H1 (cell line): Measurements from ENCODE around the gene NDUFB5. TPM values are rescaled to one million over a fixed set of nuclear protein-coding genes. Genes with fewer than 3 reads are reported as not detected.

Experiments
- CTCF ChIA-PET: fragments of 300-600 bp; sonication (Branson Sonifier 250); formaldehyde crosslinking; loops from one replicate; lab custom pipeline; 2021; ENCODE audit not compliant: partially characterized antibody; lab: Charles Lee
- POLR2A ChIA-PET: fragments of 300-600 bp; sonication (Branson Sonifier 250); formaldehyde crosslinking; loops from one replicate; lab custom pipeline; 2021; ENCODE audit warnings: inconsistent platforms; ENCODE audit not compliant: partially characterized antibody; lab: Charles Lee
- DNase-seq, 2 experiments: peaks; one replicate each; pipeline versions ENCODE4 v3.0.0 to v3.0.0-alpha.2; 2010 to 2022; ENCODE audit warnings: low spot score in 2 of 2, low read depth in 1 of 2, mixed read lengths in 1 of 2
- FAIRE-seq: peaks from 2 replicates; lab custom pipeline; 2011; peaks lifted over from hg19 to GRCh38; lab: Jason Lieb, UNC
- H2AFZ ChIP-seq: 2 replicates; pipeline ENCODE4 v1.8.1; 2012; ENCODE audit warnings: low read length, inconsistent platforms
- H2AK5ac ChIP-seq: 2 replicates; pipeline ENCODE4 v1.6.1; 2013; ENCODE audit warnings: low read depth, low read length
- H2BK120ac ChIP-seq: replicated peaks from 2 replicates; pipeline ENCODE3; 2013; ENCODE audit warnings: low read depth, low read length, inconsistent platforms
- H2BK12ac ChIP-seq: 2 replicates; pipeline ENCODE4 v1.6.1; 2013; ENCODE audit warnings: low read depth, low read length
- H2BK15ac ChIP-seq: 2 replicates; pipeline ENCODE4 v1.6.1; 2013; ENCODE audit warnings: low read length
- H2BK20ac ChIP-seq: 2 replicates; pipeline ENCODE4 v1.6.1; 2013; ENCODE audit warnings: low read length
- H2BK5ac ChIP-seq: 2 replicates; pipeline ENCODE4 v1.6.1; 2013; ENCODE audit warnings: low read depth, low read length
- H3K14ac ChIP-seq: 2 replicates; pipeline ENCODE4 v1.6.1; 2013; ENCODE audit warnings: inconsistent platforms; ENCODE audit not compliant: insufficient read length
- H3K18ac ChIP-seq: 2 replicates; pipeline ENCODE4 v1.6.1; 2013; ENCODE audit warnings: low read length; ENCODE audit errors: extremely low read depth
- H3K23ac ChIP-seq: 2 replicates; pipeline ENCODE4 v1.6.1; 2013; ENCODE audit warnings: inconsistent platforms; ENCODE audit not compliant: insufficient read length
- H3K23me2 ChIP-seq: 2 replicates; pipeline ENCODE4 v1.6.1; 2013; ENCODE audit warnings: low read depth, low read length
- H3K27ac ChIP-seq: 2 replicates; pipeline ENCODE4 v1.6.1; 2011; ENCODE audit warnings: low read depth, low read length, inconsistent platforms
- H3K27me3 ChIP-seq, 4 experiments: replicated peaks in 1 of 4; 1 replicate in 1 of 4; 2 replicates in 3 of 4; pipeline versions ENCODE4 v1.6.1 to v1.8.1; 2011 to 2013; ENCODE audit warnings: low read length in 3 of 4, mild to moderate bottlenecking in 3 of 4, inconsistent platforms in 2 of 4, mixed read lengths in 2 of 4, moderate library complexity in 1 of 4; ENCODE audit not compliant: control insufficient read depth in 3 of 4, insufficient read depth in 3 of 4; ENCODE audit errors: extremely low read depth in 1 of 4
- H3K36me3 ChIP-seq, 4 experiments: 2 replicates each; pipeline versions ENCODE4 v1.6.1 to v1.8.1; 2011 to 2013; ENCODE audit warnings: mild to moderate bottlenecking in 4 of 4, low read length in 3 of 4, moderate library complexity in 2 of 4, control low read depth in 1 of 4, inconsistent platforms in 1 of 4; ENCODE audit not compliant: insufficient read depth in 4 of 4, control insufficient read depth in 2 of 4
- H3K4ac ChIP-seq: replicated peaks from 2 replicates; pipeline ENCODE3; 2013; ENCODE audit warnings: low read length, low read depth, mixed read lengths, inconsistent platforms; ENCODE audit not compliant: insufficient read length
- H3K4me1 ChIP-seq, 4 experiments: replicated peaks in 1 of 4; 1 replicate in 1 of 4; 2 replicates in 3 of 4; pipeline versions ENCODE4 v1.6.1 to v1.8.1; 2011 to 2013; ENCODE audit warnings: low read length in 3 of 4, inconsistent platforms in 2 of 4, mixed read lengths in 1 of 4; ENCODE audit not compliant: insufficient read depth in 4 of 4, control insufficient read depth in 3 of 4
- H3K4me2 ChIP-seq, 2 experiments: 2 replicates each; pipeline versions ENCODE4 v1.6.1 to v1.8.1; 2011 to 2013; ENCODE audit warnings: low read depth in 2 of 2, low read length in 2 of 2, control low read depth in 1 of 2, inconsistent platforms in 1 of 2, mild to moderate bottlenecking in 1 of 2; ENCODE audit not compliant: insufficient read depth in 1 of 2
- H3K4me3 ChIP-seq, 4 experiments: fragments of 200-600, 300-600 bp in 1 of 4; sonication (generic), shearing (Covaris generic), sonication (Bioruptor Twin) in 1 of 4; 2 replicates each; pipeline versions ENCODE4 v1.5.1 to v1.8.1; 2011 to 2016; ENCODE audit warnings: low read length in 4 of 4, low read depth in 3 of 4, control low read depth in 2 of 4, inconsistent platforms in 2 of 4, mild to moderate bottlenecking in 2 of 4, mixed read lengths in 1 of 4, moderate library complexity in 1 of 4; ENCODE audit not compliant: insufficient read depth in 2 of 4; ENCODE audit errors: extremely low read depth in 1 of 4
- H3K56ac ChIP-seq: replicated peaks from 2 replicates; pipeline ENCODE3; 2013; ENCODE audit warnings: low read depth, mild to moderate bottlenecking, mixed read lengths, low read length, inconsistent platforms; ENCODE audit not compliant: insufficient read length
- H3K79me1 ChIP-seq: 2 replicates; pipeline ENCODE4 v1.6.1; 2013; ENCODE audit warnings: low read depth, low read length, control low read depth
- H3K79me2 ChIP-seq, 2 experiments: 2 replicates each; pipeline versions ENCODE4 v1.6.1 to v1.8.1; 2012 to 2013; ENCODE audit warnings: low read length in 2 of 2, mild to moderate bottlenecking in 2 of 2, inconsistent platforms in 1 of 2; ENCODE audit not compliant: insufficient read depth in 2 of 2, control insufficient read depth in 1 of 2
- H3K9ac ChIP-seq, 4 experiments: replicated peaks in 1 of 4; 1 replicate in 1 of 4; 2 replicates in 3 of 4; pipeline versions ENCODE4 v1.6.1 to v1.8.1; 2011 to 2013; ENCODE audit warnings: low read depth in 3 of 4, low read length in 3 of 4, control low read depth in 2 of 4, mild to moderate bottlenecking in 2 of 4, moderate library complexity in 2 of 4, inconsistent platforms in 1 of 4; ENCODE audit errors: extremely low read depth in 1 of 4
- H3K9me3 ChIP-seq, 2 experiments: 2 replicates each; pipeline versions ENCODE4 v1.6.1 to v1.8.1; 2012 to 2013; ENCODE audit warnings: mild to moderate bottlenecking in 2 of 2, moderate library complexity in 2 of 2, control low read depth in 1 of 2, inconsistent platforms in 1 of 2, low read depth in 1 of 2, low read length in 1 of 2, mixed read lengths in 1 of 2; ENCODE audit not compliant: insufficient read depth in 2 of 2
- H4K20me1 ChIP-seq, 2 experiments: replicated peaks in 1 of 2; 2 replicates each; pipeline versions ENCODE3 to v1.8.1; 2011 to 2013; ENCODE audit warnings: inconsistent platforms in 2 of 2, low read length in 2 of 2, mild to moderate bottlenecking in 1 of 2; ENCODE audit not compliant: insufficient read depth in 2 of 2, control insufficient read depth in 1 of 2
- H4K5ac ChIP-seq: 2 replicates; pipeline ENCODE4 v1.6.1; 2013; ENCODE audit warnings: low read length, low read depth, mixed read lengths, inconsistent platforms; ENCODE audit not compliant: insufficient read length
- H4K8ac ChIP-seq: 2 replicates; pipeline ENCODE4 v1.8.0; 2013; ENCODE audit warnings: mild to moderate bottlenecking, moderate library complexity, low read length, inconsistent platforms; ENCODE audit not compliant: insufficient read depth; ENCODE audit errors: extremely low read depth
- H4K91ac ChIP-seq: replicated peaks from 2 replicates; pipeline ENCODE3; 2013; ENCODE audit warnings: low read length, mixed read lengths, inconsistent platforms; ENCODE audit not compliant: insufficient read length
- BCL11A ChIP-seq, 2 experiments: IDR thresholded peaks; one replicate each; pipeline ENCODE4 v1.6.1; 2011; ENCODE audit warnings: low read depth in 2 of 2, low read length in 2 of 2, mild to moderate bottlenecking in 2 of 2
- BRCA1 ChIP-seq: IDR thresholded peaks from 2 replicates; pipeline ENCODE4 v1.6.1; 2012; ENCODE audit warnings: low read depth, low read length, improper control_type of control experiment
- E2F6 ChIP-seq: IDR thresholded peaks from 2 replicates; pipeline ENCODE4 v1.6.1; 2012; ENCODE audit warnings: inconsistent platforms
- HDAC2 ChIP-seq, 2 experiments: fragments of 300-600 bp in 1 of 2; sonication (generic) in 1 of 2; IDR thresholded peaks; 2 replicates each; pipeline ENCODE4 v1.6.1; 2011 to 2012; ENCODE audit warnings: low read depth in 2 of 2, low read length in 2 of 2, mild to moderate bottlenecking in 2 of 2, moderate library complexity in 2 of 2, borderline replicate concordance in 1 of 2, inconsistent platforms in 1 of 2
- NRF1 ChIP-seq: IDR thresholded peaks from 2 replicates; pipeline ENCODE4 v1.6.1; 2011; ENCODE audit warnings: mild to moderate bottlenecking, low read depth, low read length, improper control_type of control experiment
- PHF8 ChIP-seq: fragments of 200-600 bp; sonication (generic); conservative IDR thresholded peaks from 2 replicates; pipeline ENCODE4 v1.7.1; 2012; ENCODE audit warnings: low read depth, mild to moderate bottlenecking, inconsistent platforms, low read length, moderate library complexity
- POLR2AphosphoS5 ChIP-seq: IDR thresholded peaks from 2 replicates; pipeline ENCODE4 v1.6.1; 2011; ENCODE audit warnings: low read depth, low read length
- SAP30 ChIP-seq: fragments of 300-600 bp; sonication (generic); IDR thresholded peaks from 2 replicates; pipeline ENCODE4 v1.7.1; 2012; ENCODE audit warnings: low read length, moderate library complexity, mild to moderate bottlenecking, inconsistent platforms; ENCODE audit not compliant: insufficient read depth, insufficient replicate concordance
- SP2 ChIP-seq: IDR thresholded peaks from 2 replicates; pipeline ENCODE4 v1.6.1; 2012; ENCODE audit warnings: mild to moderate bottlenecking, low read length, inconsistent platforms
- SP4 ChIP-seq: IDR thresholded peaks from 2 replicates; pipeline ENCODE4 v1.6.1; 2012; ENCODE audit warnings: low read length, inconsistent platforms
- ZNF274 ChIP-seq: IDR thresholded peaks from 2 replicates; pipeline ENCODE4 v1.7.0; 2012; ENCODE audit warnings: low read length, borderline replicate concordance; ENCODE audit errors: extremely low read depth
- WGBS, 2 experiments: shearing (Covaris generic) in 1 of 2; methylation state at CpG; one replicate each; pipeline versions ENCODE4 v1.1.6 to v1.1.7; 2013 to 2015; ENCODE audit warnings: low lambda C conversion rate in 2 of 2, mixed read lengths in 2 of 2, inconsistent platforms in 1 of 2, low coverage in 1 of 2, missing lambda C conversion rate in 1 of 2; ENCODE audit not compliant: insufficient replicate concordance in 2 of 2, insufficient coverage in 1 of 2, insufficient read length in 1 of 2; ENCODE audit errors: extremely low coverage in 1 of 2, missing lambda C conversion rate in 1 of 2; 5-methylcytosine and 5-hydroxymethylcytosine counted together
- polyA plus RNA-seq, 7 experiments: library from polyadenylated mRNA; depleted of rRNA in 3 of 7; stranded (reverse) in 5 of 7; unstranded in 2 of 7; fragments of >200 nt in 5 of 7; fragments of 200-250 nt in 2 of 7; gene quantifications; 1 replicate in 5 of 7; 2 replicates in 1 of 7; 4 replicates in 1 of 7; pipeline versions ENCODE4 v1.2.1 to v1.2.3, GENCODE V29; 2011 to 2013; ENCODE audit warnings: missing spikeins in 2 of 7, mixed read lengths in 2 of 7
- total RNA-seq: library from RNA; stranded (reverse); fragmentation: NEBNext Ultra II Directional; extraction: Animal tissue kit (Norgen Biotek cat#: 25700); gene quantifications from 2 replicates; pipeline ENCODE4 v1.2.1, GENCODE V29; 2021

NDUFB5 gene
- total and polyA plus RNA-seq, 2 of the 8 experiments (the other 6 are each of a cell fraction or from before 2014, with no cell fraction given), result 46.1 to 85.8 TPM

GRCh38 chr3:179653096-179653797 is 48.7 kb downstream of the NDUFB5 start:
- ChIA-PET POLR2A (interaction anchor here (0.7 to 2.7 kb wide), 18 partner anchors 9 to 330 kb away, joined by 3 to 11 read pairs (median 4); partner anchors contain the start of genes MRPL47, NDUFB5 and ZNF639), CTCF (interaction anchor here (0.9 to 1.5 kb wide), 3 partner anchors 9 to 47 kb away, joined by 3 to 7 read pairs (median 6); no protein-coding TSS in a partner anchor)
- H3K4me1 ChIP-seq, result peaks cover 3 to 8% (median 5%) of the 10 kb centered on the region in 4 experiments; a peak in 6 of 7 replicates
- peaks cover 10% of the 10 kb centered on the region for H3K79me1 ChIP-seq
- 2% methylated on average over 70 of the region's 77 CpGs; no CpG with 5 or more reads in 1 of the 2 experiments for WGBS, 2 experiments
- H2BK120ac ChIP-seq, result no peak overlapping the region
- no peaks in the 10 kb centered on the region for H3K27me3 ChIP-seq
- peak overlapping the region; percentile 91 for H3K4ac ChIP-seq
- H3K14ac ChIP-seq, result no peak overlapping the region
- H3K56ac ChIP-seq, result peak overlapping the region; percentile 69
- H3K9ac ChIP-seq, result peak overlapping the region; percentile 72 to 97 (median 96)
- H2AK5ac ChIP-seq, result no peak overlapping the region
- H3K27ac ChIP-seq, result peak overlapping the region; percentile 81
- peaks cover 0 to 6% of the 10 kb centered on the region in 2 experiments for H4K20me1 ChIP-seq
- FAIRE-seq (no peak), DNase-seq (peak in 1 of 2 experiments; percentile 82)
- H3K9me3 ChIP-seq, result no peaks in the 10 kb centered on the region
- H3K79me2 ChIP-seq, result peaks cover 5 to 42% of the 10 kb centered on the region in 2 experiments
- H4K91ac ChIP-seq, result peak overlapping the region; percentile 71
- peak overlapping the region; percentile 94 for H4K5ac ChIP-seq
- peak overlapping the region; percentile 62 to 97 (median 84) for H3K4me3 ChIP-seq
- H2BK15ac ChIP-seq, result peak overlapping the region; percentile 81; the same call in 1 of the 2 replicates
- H3K23me2 ChIP-seq, result peaks cover 5% of the 10 kb centered on the region; the same call in 1 of the 2 replicates
- H2BK20ac ChIP-seq, result no peak overlapping the region
- peak overlapping the region; percentile 96 for H3K18ac ChIP-seq
- peak overlapping the region; percentile 55 for H2BK12ac ChIP-seq
- peak overlapping the region; percentile 52; the same call in 1 of the 2 replicates for H2BK5ac ChIP-seq
- no peaks in the 10 kb centered on the region for H3K36me3 ChIP-seq
- H2AFZ ChIP-seq, result peak overlapping the region; percentile 86; the same call in 1 of the 2 replicates
- H3K4me2 ChIP-seq, result peak overlapping the region; percentile 76 to 95
- peak overlapping the region; percentile 95 for H4K8ac ChIP-seq
- H3K23ac ChIP-seq, result no peak overlapping the region
- TF ChIP-seq BRCA1, result no peak
- TF ChIP-seq PHF8, result peak; percentile 27
- TF ChIP-seq ZNF274, result no peak
- TF ChIP-seq NRF1, result no peak
- no peak for TF ChIP-seq SP4
- no peak for TF ChIP-seq SP2
- peak; percentile 58 for TF ChIP-seq POLR2AphosphoS5
- peak; percentile 57 for TF ChIP-seq SAP30
- 0 out of 2 replicates have a peak, but pooled peaks have one; percentile 23 for TF ChIP-seq E2F6
- no peak for TF ChIP-seq BCL11A (IDR thresholded peaks at IDR 0.05; ENCODE audit: low read depth in 2 of 2, low read length in 2 of 2)
- TF ChIP-seq HDAC2 (IDR thresholded peaks at IDR 0.05; ENCODE audit: borderline replicate concordance in 1 of 2, low read depth in 2 of 2, low read length in 2 of 2), result no peak
